ENCODE data around the gene DMAP1. TPM values are rescaled to one million over a fixed set of nuclear protein-coding genes. Genes with fewer than 3 reads are reported as not detected.

DMAP1 gene
- total and polyA plus RNA-seq, 2 experiments from 2014 or later = 28.8 to 61.8 TPM

GRCh38 chr1:44220755-44221154 lies 7.5 kb downstream of the DMAP1 start:
- no peak for DNase-seq (ENCODE audit: low spot score)
- no peak for TF ChIP-seq EZH2 (IDR thresholded peaks at IDR 0.05; ENCODE audit: borderline replicate concordance)
- TF ChIP-seq CTCF (IDR thresholded peaks at IDR 0.05; ENCODE audit: poor library complexity) = no peak
- no peak for TF ChIP-seq EZH2phosphoT487 (IDR thresholded peaks at IDR 0.05; ENCODE audit: low read depth, severe bottlenecking, unreplicated experiment)
- no peak overlapping the region for H2AFZ ChIP-seq
- H4K20me1 ChIP-seq (ENCODE audit: insufficient read depth, poor library complexity, severe bottlenecking) = no peaks in the 10 kb centered on the region
- no peak overlapping the region for H3K4me3 ChIP-seq
- no peaks in the 10 kb centered on the region for H3K9me2 ChIP-seq (replicated peaks; ENCODE audit: insufficient read depth)
- WGBS (ENCODE audit: low lambda C conversion rate, missing lambda C conversion rate) = 94% methylated on average over 10 of the region's 10 CpGs
- no peaks in the 10 kb centered on the region for H3K27me3 ChIP-seq
- no peaks in the 10 kb centered on the region for H3K79me2 ChIP-seq
- H3K9me3 ChIP-seq (ENCODE audit: low read depth) = no peaks in the 10 kb centered on the region
- H3K36me3 ChIP-seq (replicated peaks; ENCODE audit: insufficient read depth, low read depth) = no peaks in the 10 kb centered on the region
- peaks cover 13% of the 10 kb centered on the region for H3K4me1 ChIP-seq (ENCODE audit: insufficient read depth)
- no peak overlapping the region for H3K4me2 ChIP-seq
- no peak overlapping the region for H3K27ac ChIP-seq

GRCh38 chr1:44221769-44222168 lies 8.5 kb downstream of the DMAP1 start:
- Histone ChIP-seq H3K79me2 (no peaks in the 10 kb centered on the region), H3K27me3 (no peaks in the 10 kb centered on the region), H4K20me1 (ENCODE audit: insufficient read depth, poor library complexity, severe bottlenecking) (no peaks in the 10 kb centered on the region), H3K4me2 (no peak overlapping the region), H3K4me1 (ENCODE audit: insufficient read depth) (peaks cover 13% of the 10 kb centered on the region), H3K27ac (no peak overlapping the region), H3K9me2 (replicated peaks; ENCODE audit: insufficient read depth) (no peaks in the 10 kb centered on the region), H3K9me3 (ENCODE audit: low read depth) (no peaks in the 10 kb centered on the region), H2AFZ (no peak overlapping the region), H3K36me3 (replicated peaks; ENCODE audit: insufficient read depth, low read depth) (no peaks in the 10 kb centered on the region), H3K4me3 (no peak overlapping the region)
- WGBS (ENCODE audit: low lambda C conversion rate, missing lambda C conversion rate) = 96% methylated on average over 23 of the region's 23 CpGs
- no peak for DNase-seq (ENCODE audit: low spot score)
- no peak for TF ChIP-seq EZH2 (IDR thresholded peaks at IDR 0.05; ENCODE audit: borderline replicate concordance)
- no peak for TF ChIP-seq EZH2phosphoT487 (IDR thresholded peaks at IDR 0.05; ENCODE audit: low read depth, severe bottlenecking, unreplicated experiment)
- no peak for TF ChIP-seq CTCF (IDR thresholded peaks at IDR 0.05; ENCODE audit: poor library complexity)

GRCh38 chr1:44222397-44223186 lies 9.3 kb downstream of the DMAP1 start:
- Histone ChIP-seq H3K27me3 (no peaks in the 10 kb centered on the region), H2AFZ (no peak overlapping the region), H3K9me3 (ENCODE audit: low read depth) (no peaks in the 10 kb centered on the region), H3K4me2 (no peak overlapping the region), H3K4me1 (ENCODE audit: insufficient read depth) (peaks cover 13% of the 10 kb centered on the region), H3K4me3 (no peak overlapping the region), H3K27ac (no peak overlapping the region), H3K79me2 (no peaks in the 10 kb centered on the region), H3K9me2 (replicated peaks; ENCODE audit: insufficient read depth) (no peaks in the 10 kb centered on the region), H3K36me3 (replicated peaks; ENCODE audit: insufficient read depth, low read depth) (no peaks in the 10 kb centered on the region), H4K20me1 (ENCODE audit: insufficient read depth, poor library complexity, severe bottlenecking) (no peaks in the 10 kb centered on the region)
- TF ChIP-seq EZH2phosphoT487 (IDR thresholded peaks at IDR 0.05; ENCODE audit: low read depth, severe bottlenecking, unreplicated experiment) (no peak), CTCF (IDR thresholded peaks at IDR 0.05; ENCODE audit: poor library complexity) (no peak), EZH2 (IDR thresholded peaks at IDR 0.05; ENCODE audit: borderline replicate concordance) (no peak)
- no peak for DNase-seq (ENCODE audit: low spot score)
- WGBS (ENCODE audit: low lambda C conversion rate, missing lambda C conversion rate) = 92% methylated on average over 5 of the region's 5 CpGs
